Kasumi-1 (cell line): ENCODE data around the gene OASL.
"Not testable (repeated sequence)": the region's sequence is repeated elsewhere in the genome, so short reads cannot be mapped to it uniquely, and the experiment has no call there.

Experiments
- DNase-seq, 2 experiments: peaks; one replicate each; lab custom pipeline; 2025; lab: John Stamatoyannopoulos, UW

OASL gene

GRCh38 chr12:121038861-121039668 lies at the start of gene OASL:
Gene OASL, minus strand, starts transcription at chr12:121039246. Its CDS starts 275 bp downstream, at chr12:121038971.
- DNase-seq = peak; percentile 34 to 61

- DNase-seq = no peak
Measured at GRCh38 chr12:121088195-121088585, 49.1 kb upstream of the OASL start.

GRCh38 chr12:121087467-121088194 lies 48.6 kb upstream of the OASL start:
- peak in 1 of 2 experiments; percentile 17 for DNase-seq

- no peak for DNase-seq
Measured at GRCh38 chr12:121086781-121087295, 47.8 kb upstream of the OASL start.

GRCh38 chr12:121085506-121086353 lies 46.7 kb upstream of the OASL start:
- DNase-seq = no peak

GRCh38 chr12:121085069-121085468 lies 46.0 kb upstream of the OASL start:
- no peak for DNase-seq

- DNase-seq = no peak
Measured at GRCh38 chr12:121084229-121084628, 45.2 kb upstream of the OASL start.

GRCh38 chr12:121080909-121081308 lies 41.9 kb upstream of the OASL start:
- no peak for DNase-seq

- DNase-seq = no peak
Measured at GRCh38 chr12:121079736-121080272, 40.8 kb upstream of the OASL start.

- not testable (repeated sequence) for DNase-seq
Measured at GRCh38 chr12:121077440-121077839, 38.4 kb upstream of the OASL start.

- not testable (repeated sequence) for DNase-seq
Measured at GRCh38 chr12:121075911-121076310, 36.9 kb upstream of the OASL start.

GRCh38 chr12:121072147-121072546 lies 33.1 kb upstream of the OASL start:
- no peak for DNase-seq

GRCh38 chr12:121069206-121069605 lies 30.2 kb upstream of the OASL start:
- no peak for DNase-seq

GRCh38 chr12:121065345-121065744 lies 26.3 kb upstream of the OASL start:
- no peak for DNase-seq

- DNase-seq = not testable (repeated sequence)
Measured at GRCh38 chr12:121064586-121064985, 25.5 kb upstream of the OASL start.

- DNase-seq = no peak
Measured at GRCh38 chr12:121064116-121064515, 25.1 kb upstream of the OASL start.

- no peak for DNase-seq
Measured at GRCh38 chr12:121062391-121063045, 23.5 kb upstream of the OASL start.

GRCh38 chr12:121061831-121062230 lies 22.8 kb upstream of the OASL start:
- DNase-seq = peak; percentile 50 to 67

GRCh38 chr12:121060149-121061001 lies 21.3 kb upstream of the OASL start:
- peak; percentile 83 to 87 for DNase-seq
